Measurements from ENCODE around the gene LMX1B.

GRCh38 chr9:126695186-126695585 is 81.5 kb downstream of the LMX1B start:
- TF ChIP-seq CTCF (IDR thresholded peaks at IDR 0.05) (no peak), ZFX (IDR thresholded peaks at IDR 0.05; ENCODE audit: borderline replicate concordance) (no peak)
